ENCODE data around the gene LRRFIP1.
"Not testable (repeated sequence)": the region's sequence is repeated elsewhere in the genome, so short reads cannot be mapped to it uniquely, and the experiment has no call there.

LRRFIP1 gene

GRCh38 chr2:237688081-237688480, 60.7 kb downstream of the LRRFIP1 start:
- DNase-seq (ENCODE audit: low read depth in 2 of 2), result no peak

GRCh38 chr2:237688541-237688940, 61.2 kb downstream of the LRRFIP1 start:
- DNase-seq (ENCODE audit: low read depth in 2 of 2), result not testable (repeated sequence)

- DNase-seq (ENCODE audit: low read depth in 2 of 2), result no peak
These were observed 62.1 kb downstream of the LRRFIP1 start for GRCh38 chr2:237689336-237690131.

- no peak for DNase-seq (ENCODE audit: low read depth in 2 of 2)
These were observed 63.9 kb downstream of the LRRFIP1 start for GRCh38 chr2:237691029-237691907.

GRCh38 chr2:237691908-237692600, 64.7 kb downstream of the LRRFIP1 start:
- peak; percentile 93 to 94 for DNase-seq (ENCODE audit: low read depth in 2 of 2)

GRCh38 chr2:237692601-237693290, 65.4 kb downstream of the LRRFIP1 start:
- DNase-seq (ENCODE audit: low read depth in 2 of 2), result no peak

GRCh38 chr2:237693291-237693994, 66.1 kb downstream of the LRRFIP1 start:
- no peak for DNase-seq (ENCODE audit: low read depth in 2 of 2)

- DNase-seq (ENCODE audit: low read depth in 2 of 2), result no peak
These were observed 67.2 kb downstream of the LRRFIP1 start for GRCh38 chr2:237694415-237695194.

GRCh38 chr2:237695201-237695780, 67.9 kb downstream of the LRRFIP1 start:
- DNase-seq (ENCODE audit: low read depth in 2 of 2), result no peak

GRCh38 chr2:237696461-237696860, 69.1 kb downstream of the LRRFIP1 start:
- no peak for DNase-seq (ENCODE audit: low read depth in 2 of 2)

GRCh38 chr2:237697586-237698357, 70.4 kb downstream of the LRRFIP1 start:
- DNase-seq (ENCODE audit: low read depth in 2 of 2), result no peak

- no peak for DNase-seq (ENCODE audit: low read depth in 2 of 2)
These were observed 70.9 kb downstream of the LRRFIP1 start for GRCh38 chr2:237698358-237698694.

- no peak for DNase-seq (ENCODE audit: low read depth in 2 of 2)
These were observed 72.6 kb downstream of the LRRFIP1 start for GRCh38 chr2:237699870-237700511.

- peak; percentile 34 to 56 for DNase-seq (ENCODE audit: low read depth in 2 of 2)
These were observed 73.2 kb downstream of the LRRFIP1 start for GRCh38 chr2:237700512-237701032.

- no peak for DNase-seq (ENCODE audit: low read depth in 2 of 2)
These were observed 73.9 kb downstream of the LRRFIP1 start for GRCh38 chr2:237701033-237701858.

- no peak for DNase-seq (ENCODE audit: low read depth in 2 of 2)
These were observed 74.5 kb downstream of the LRRFIP1 start for GRCh38 chr2:237701859-237702390.
